Heart right ventricle (tissue), 16 donors: ENCODE measurements around the gene HTT-AS. TPM values are rescaled to one million over a fixed set of nuclear protein-coding genes. Genes with fewer than 3 reads are reported as not detected.

Experiments used
- ATAC-seq, 8 donors: fragments of 200-7000 bp; cut with Tn5 transposase; one replicate each; pipeline ENCODE4 v1.9.1; 2020; ENCODE audit warnings: mild to moderate bottlenecking in 8 of 8, moderate library complexity in 8 of 8, moderate number of reproducible peaks in 1 of 8
- DNase-seq, 2 donors: peaks; one replicate each; pipeline ENCODE4 v3.0.0-alpha.2; 2020
- H3K27ac ChIP-seq, 10 donors: fragments of 200-600 bp; sonication (generic) in 2 of 10; one replicate each; pipeline versions ENCODE4 v1.5.0 to v1.8.0; 2020 to 2022; ENCODE audit warnings: mild to moderate bottlenecking in 3 of 10
- H3K27me3 ChIP-seq, 7 donors: fragments of 200-600 bp; one replicate each; pipeline ENCODE4 v1.8.0; 2021 to 2022; ENCODE audit warnings: mild to moderate bottlenecking in 2 of 7
- H3K36me3 ChIP-seq, 9 donors: fragments of 200-600 bp; sonication (generic) in 1 of 9; one replicate each; pipeline versions ENCODE4 v1.5.0 to v1.8.0; 2020 to 2022; ENCODE audit warnings: mild to moderate bottlenecking in 2 of 9
- H3K4me1 ChIP-seq, 9 donors: fragments of 200-600 bp; sonication (generic) in 1 of 9; one replicate each; pipeline versions ENCODE4 v1.5.0 to v1.8.0; 2020 to 2022; ENCODE audit warnings: mild to moderate bottlenecking in 4 of 9
- H3K4me3 ChIP-seq, 10 donors: fragments of 200-600 bp; sonication (generic) in 2 of 10; one replicate each; pipeline versions ENCODE4 v1.5.0 to v1.8.0; 2020 to 2022; ENCODE audit warnings: mild to moderate bottlenecking in 7 of 10, moderate library complexity in 2 of 10
- H3K9me3 ChIP-seq, 11 donors: fragments of 200-600 bp in 10 of 11; sonication (generic) in 2 of 11; one replicate each; pipeline versions ENCODE4 v1.5.0 to v1.8.0; 2013 to 2022; ENCODE audit warnings: mild to moderate bottlenecking in 2 of 11, control low read depth in 1 of 11, moderate library complexity in 1 of 11
- CTCF ChIP-seq, 9 donors: fragments of 200-600 bp; sonication (generic) in 2 of 9; IDR thresholded peaks; one replicate each; pipeline versions ENCODE4 v1.5.0 to v1.8.0; 2021 to 2022; ENCODE audit warnings: antibody characterized with exemption in 9 of 9, mild to moderate bottlenecking in 5 of 9, moderate library complexity in 1 of 9
- WGBS, 2 donors: extraction: QIAGEN DNeasy Blood & Tissue Kit; methylation state at CpG; one replicate each; pipeline ENCODE4 v1.1.7; 2013; ENCODE audit warnings: inconsistent platforms in 1 of 2; 5-methylcytosine and 5-hydroxymethylcytosine counted together
- intact Hi-C, 10 donors: fragments of 100-400 bp; cut with DNase I; formaldehyde crosslinking; loops; one replicate each; pipeline versions ENCODE4 v1.11.1 to v1.14.2; 2022
- polyA plus RNA-seq, 2 donors: library from polyadenylated mRNA; stranded (reverse); fragments of 200-250 nt; gene quantifications; one replicate each; pipeline ENCODE4 v1.2.3, GENCODE V29; 2013
- total RNA-seq, 10 donors: library from RNA; stranded (reverse); fragmentation: NEBNext Ultra II Directional in 3 of 10; extraction: Animal tissue kit (Norgen Biotek cat#: 25700) in 3 of 10; gene quantifications; one replicate each; pipeline versions ENCODE4 v1.2.1 to v1.2.4, GENCODE V29; 2021 to 2023
- donor health status: Arrhythmogenic right ventricular cardiomyopathy.
- donor health status: ischemic (EF 13 %, LVEDD 7.1; RV severe dilation, severe dysfunction).
- donor health status: healthy with polysubstance abuse.
- donor health status: DM: no; HTN: yes; CAD: no.
- donor health status: DM: no; HTN: no; CAD: no.
- donor health status: ischemic (EF 25% LVEDD 6.9; RV normal size, moderate dysfunction).
- donor health status: ischemic (EF 25% LVEDD 5.7; RV mildly dilated, moderate dysfunction).
- donor health status: healthy.
- donor health status: DM: yes; HTN: yes; CAD: no.
- donor health status: Ischemic cardiomyopathy.
- donor health status: ischemic (EF 35%, LVEDD 5.7; RV mildly dilated, moderate dysfunction).
- donor health status: nonischemic (EF 11% LVEDD 7.7; RV severe dilation, severe dysfunction).
- donor health status: DM: yes; HTN: yes; CAD: no.
- donor health status: PGD.
- donor health status: ischemic (EF 29% LVEDD 5.4; RV normal size, mild dysfunction).
- donor health status: nonischemic (EF 23%, LVEDD 6.1; RV moderate dilation, normal function).

Gene HTT-AS
- total and polyA plus RNA-seq, 12 donors, result not detected

- no peaks in the 10 kb centered on the region for H3K36me3 ChIP-seq
- WGBS, 2 donors, result 11 to 13% methylated on average over 43 to 53 of the region's 54 CpGs
- peak overlapping the region in 9 of 10 donors; percentile 50 to 82 (median 69) for H3K27ac ChIP-seq
- intact Hi-C loops, result loop anchor here in 1 of 10 donors (5.0 kb wide), 1 partner anchor 831 kb away; the partner anchor contains the start of genes HAUS3 and POLN
- peak overlapping the region; percentile 51 to 93 (median 74) for H3K4me3 ChIP-seq
- peak in 4 of 9 donors; percentile 14 to 39 (median 23) for TF ChIP-seq CTCF (IDR thresholded peaks at IDR 0.05)
- ATAC-seq (peak in 5 of 8 donors; percentile 0 to 13 (median 5)), DNase-seq (peak in 1 of 2 donors; percentile 30)
- H3K9me3 ChIP-seq, result no peaks in the 10 kb centered on the region
- H3K4me1 ChIP-seq, result peaks cover 3 to 38% (median 25%) of the 10 kb centered on the region in 9 donors
- no peaks in the 10 kb centered on the region for H3K27me3 ChIP-seq
Observed at GRCh38 chr4:3073158-3074077, 920 bp downstream of the HTT-AS start.

GRCh38 chr4:3071811-3072210 is 2.5 kb downstream of the HTT-AS start:
- TF ChIP-seq CTCF (IDR thresholded peaks at IDR 0.05), result no peak
- intact Hi-C loops, result loop anchor here in 1 of 10 donors (5.0 kb wide), 1 partner anchor 830 kb away; the partner anchor contains the start of genes HAUS3 and POLN
- Histone ChIP-seq H3K36me3 (no peaks in the 10 kb centered on the region), H3K4me1 (peaks cover 3 to 33% (median 20%) of the 10 kb centered on the region in 9 donors), H3K27me3 (no peaks in the 10 kb centered on the region), H3K4me3 (no peak overlapping the region), H3K27ac (no peak overlapping the region), H3K9me3 (no peaks in the 10 kb centered on the region)
- DNase-seq (no peak), ATAC-seq (no peak)
- 86 to 88% methylated on average over 7 of the region's 7 CpGs for WGBS, 2 donors

- H3K27ac ChIP-seq, result no peak overlapping the region
- DNase-seq (no peak), ATAC-seq (no peak)
- WGBS, 2 donors, result 75 to 86% methylated on average over 3 of the region's 3 CpGs
- no peak for TF ChIP-seq CTCF (IDR thresholded peaks at IDR 0.05)
- H3K4me3 ChIP-seq, result no peak overlapping the region
- H3K36me3 ChIP-seq, result no peaks in the 10 kb centered on the region
- H3K4me1 ChIP-seq, result peaks cover under 1 to 24% (median 11%) of the 10 kb centered on the region in 9 donors
- H3K27me3 ChIP-seq, result no peaks in the 10 kb centered on the region
- H3K9me3 ChIP-seq, result no peaks in the 10 kb centered on the region
- intact Hi-C loops, result loop anchor here in 1 of 10 donors (5.0 kb wide), 1 partner anchor 829 kb away; the partner anchor contains the start of genes HAUS3 and POLN
Observed at GRCh38 chr4:3070709-3071500, 3.4 kb downstream of the HTT-AS start.

GRCh38 chr4:3069661-3070199 is 4.6 kb downstream of the HTT-AS start:
- WGBS, 2 donors, result 82 to 84% methylated on average over 16 of the region's 16 CpGs
- TF ChIP-seq CTCF (IDR thresholded peaks at IDR 0.05), result no peak
- intact Hi-C loops, result loop anchor here in 1 of 10 donors (5.0 kb wide), 1 partner anchor 827 kb away; the partner anchor contains the start of genes HAUS3 and POLN

More at GRCh38 chr4:3069661-3070199, 4.6 kb downstream of the HTT-AS start:
- Histone ChIP-seq H3K4me1 (peaks cover 0 to 14% (median 6%) of the 10 kb centered on the region in 9 donors), H3K36me3 (no peaks in the 10 kb centered on the region), H3K27ac (no peak overlapping the region), H3K9me3 (no peaks in the 10 kb centered on the region), H3K4me3 (no peak overlapping the region), H3K27me3 (no peaks in the 10 kb centered on the region)
- no peak for DNase-seq
- ATAC-seq, result no peak
